ENCODE measurements around the gene RGS2.

Gene RGS2

DNA sequence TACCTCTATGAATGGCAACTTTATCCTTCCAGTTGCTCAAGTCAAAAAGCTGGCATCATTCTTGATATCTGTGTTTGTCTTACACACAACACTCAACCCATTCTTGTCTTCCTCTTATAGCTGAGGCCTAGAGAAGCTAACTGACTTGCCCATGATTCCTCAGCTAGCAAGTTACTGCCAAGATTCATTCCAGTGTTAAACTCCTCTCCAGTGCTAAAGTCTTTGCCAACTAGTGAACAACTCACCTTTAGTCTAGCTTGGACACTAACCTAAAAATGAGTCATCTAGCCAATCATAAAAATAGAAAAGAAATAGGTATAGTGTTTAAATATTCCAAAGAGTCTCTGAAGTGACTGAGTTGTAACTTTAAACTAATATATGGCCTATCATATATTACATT is 45.6 kb upstream of the RGS2 start:
- H3K9ac ChIP-seq (ENCODE audit: low read length), result no peak overlapping the region
- H3K4me3 ChIP-seq (ENCODE audit: low read length), result no peak overlapping the region
- no peaks in the 10 kb centered on the region for H3K36me3 ChIP-seq (replicated peaks; ENCODE audit: insufficient read depth, low read length)
- H3K27me3 ChIP-seq (replicated peaks; ENCODE audit: insufficient read depth, low read length), result no peaks in the 10 kb centered on the region
- H3K4me2 ChIP-seq (ENCODE audit: low read depth, low read length), result no peak overlapping the region
- no peaks in the 10 kb centered on the region for H3K4me1 ChIP-seq (ENCODE audit: low read length)
- H3K79me2 ChIP-seq (ENCODE audit: low read length), result no peaks in the 10 kb centered on the region
- no peak overlapping the region for H2AFZ ChIP-seq (ENCODE audit: low read length)
- H3F3A ChIP-seq (ENCODE audit: insufficient read depth, low read length), result no peaks in the 10 kb centered on the region
- no peak overlapping the region for H3K27ac ChIP-seq (ENCODE audit: low read length)
- DNase-seq, result no peak
- no peaks in the 10 kb centered on the region for H3K9me2 ChIP-seq (replicated peaks; ENCODE audit: insufficient read depth, low read length)
- TF ChIP-seq EZH2 (optimal IDR thresholded peaks at IDR 0.05; ENCODE audit: low read depth, low read length) (no peak), EZH2phosphoT487 (IDR thresholded peaks at IDR 0.05; ENCODE audit: low read length) (no peak)
- TF ChIP-seq, protein P1, sequence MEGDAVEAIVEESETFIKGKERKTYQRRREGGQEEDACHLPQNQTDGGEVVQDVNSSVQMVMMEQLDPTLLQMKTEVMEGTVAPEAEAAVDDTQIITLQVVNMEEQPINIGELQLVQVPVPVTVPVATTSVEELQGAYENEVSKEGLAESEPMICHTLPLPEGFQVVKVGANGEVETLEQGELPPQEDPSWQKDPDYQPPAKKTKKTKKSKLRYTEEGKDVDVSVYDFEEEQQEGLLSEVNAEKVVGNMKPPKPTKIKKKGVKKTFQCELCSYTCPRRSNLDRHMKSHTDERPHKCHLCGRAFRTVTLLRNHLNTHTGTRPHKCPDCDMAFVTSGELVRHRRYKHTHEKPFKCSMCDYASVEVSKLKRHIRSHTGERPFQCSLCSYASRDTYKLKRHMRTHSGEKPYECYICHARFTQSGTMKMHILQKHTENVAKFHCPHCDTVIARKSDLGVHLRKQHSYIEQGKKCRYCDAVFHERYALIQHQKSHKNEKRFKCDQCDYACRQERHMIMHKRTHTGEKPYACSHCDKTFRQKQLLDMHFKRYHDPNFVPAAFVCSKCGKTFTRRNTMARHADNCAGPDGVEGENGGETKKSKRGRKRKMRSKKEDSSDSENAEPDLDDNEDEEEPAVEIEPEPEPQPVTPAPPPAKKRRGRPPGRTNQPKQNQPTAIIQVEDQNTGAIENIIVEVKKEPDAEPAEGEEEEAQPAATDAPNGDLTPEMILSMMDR (IDR thresholded peaks at IDR 0.05; ENCODE audit: low read length), result no peak
- no peaks in the 10 kb centered on the region for H3K9me3 ChIP-seq (replicated peaks; ENCODE audit: insufficient read depth, low read length)
- no peaks in the 10 kb centered on the region for H4K20me1 ChIP-seq (ENCODE audit: insufficient read depth, low read length)

DNA sequence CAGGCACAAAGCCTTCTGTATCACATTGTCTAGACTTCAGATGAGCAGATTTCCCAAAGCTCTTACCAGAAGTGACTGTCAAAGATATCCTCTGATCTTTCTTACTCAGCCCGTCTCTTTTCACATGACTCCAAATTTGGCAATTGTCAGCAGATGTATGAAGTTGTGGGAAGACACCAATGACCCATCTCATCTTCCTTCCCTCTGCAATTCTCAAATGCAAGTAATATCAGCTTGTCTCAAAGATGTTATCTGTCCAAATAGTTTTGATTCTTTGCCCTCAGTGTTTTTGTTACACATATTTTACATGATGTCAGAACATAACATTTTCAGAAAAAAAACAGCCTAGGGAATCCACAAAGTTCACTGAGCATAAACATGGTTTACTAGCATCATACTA is 45.1 kb upstream of the RGS2 start:
- no peak overlapping the region for H2AFZ ChIP-seq (ENCODE audit: low read length)
- no peak for DNase-seq
- no peak overlapping the region for H3K27ac ChIP-seq (ENCODE audit: low read length)
- no peaks in the 10 kb centered on the region for H3K9me3 ChIP-seq (replicated peaks; ENCODE audit: insufficient read depth, low read length)
- no peak overlapping the region for H3K9ac ChIP-seq (ENCODE audit: low read length)
- no peak overlapping the region for H3K4me3 ChIP-seq (ENCODE audit: low read length)
- H3K4me1 ChIP-seq (ENCODE audit: low read length), result no peaks in the 10 kb centered on the region
- H4K20me1 ChIP-seq (ENCODE audit: insufficient read depth, low read length), result no peaks in the 10 kb centered on the region
- no peaks in the 10 kb centered on the region for H3F3A ChIP-seq (ENCODE audit: insufficient read depth, low read length)
- no peak overlapping the region for H3K4me2 ChIP-seq (ENCODE audit: low read depth, low read length)
- H3K36me3 ChIP-seq (replicated peaks; ENCODE audit: insufficient read depth, low read length), result no peaks in the 10 kb centered on the region
- H3K27me3 ChIP-seq (replicated peaks; ENCODE audit: insufficient read depth, low read length), result no peaks in the 10 kb centered on the region
- no peaks in the 10 kb centered on the region for H3K9me2 ChIP-seq (replicated peaks; ENCODE audit: insufficient read depth, low read length)
- TF ChIP-seq EZH2phosphoT487 (IDR thresholded peaks at IDR 0.05; ENCODE audit: low read length) (no peak), EZH2 (optimal IDR thresholded peaks at IDR 0.05; ENCODE audit: low read depth, low read length) (no peak)
- TF ChIP-seq, protein P1 (IDR thresholded peaks at IDR 0.05; ENCODE audit: low read length), result no peak
- H3K79me2 ChIP-seq (ENCODE audit: low read length), result no peaks in the 10 kb centered on the region

DNA sequence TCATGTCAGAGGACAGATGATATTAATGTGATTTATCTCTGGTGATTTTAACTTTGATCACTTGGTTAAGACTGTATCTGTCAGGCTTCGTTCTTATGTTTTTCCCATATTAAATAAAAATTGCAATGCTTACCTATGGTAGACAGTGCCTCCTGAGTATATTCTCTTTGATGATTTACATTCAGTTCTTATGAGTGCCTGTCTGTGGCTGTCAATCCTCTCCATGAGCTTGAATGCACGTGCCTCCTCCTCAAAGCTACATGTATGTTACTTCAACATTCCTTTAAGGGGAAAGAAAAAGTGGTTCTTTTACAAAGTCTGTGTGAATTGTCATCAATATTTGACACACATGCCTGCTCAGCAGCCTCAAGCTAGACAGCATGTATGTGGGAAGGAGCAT is 44.2 kb upstream of the RGS2 start:
- Histone ChIP-seq H3F3A (ENCODE audit: insufficient read depth, low read length) (no peaks in the 10 kb centered on the region), H3K36me3 (replicated peaks; ENCODE audit: insufficient read depth, low read length) (no peaks in the 10 kb centered on the region), H3K27me3 (replicated peaks; ENCODE audit: insufficient read depth, low read length) (no peaks in the 10 kb centered on the region), H3K4me3 (ENCODE audit: low read length) (no peak overlapping the region), H3K27ac (ENCODE audit: low read length) (no peak overlapping the region), H4K20me1 (ENCODE audit: insufficient read depth, low read length) (no peaks in the 10 kb centered on the region), H2AFZ (ENCODE audit: low read length) (no peak overlapping the region), H3K4me1 (ENCODE audit: low read length) (no peaks in the 10 kb centered on the region), H3K9ac (ENCODE audit: low read length) (no peak overlapping the region), H3K9me2 (replicated peaks; ENCODE audit: insufficient read depth, low read length) (no peaks in the 10 kb centered on the region), H3K9me3 (replicated peaks; ENCODE audit: insufficient read depth, low read length) (no peaks in the 10 kb centered on the region), H3K79me2 (ENCODE audit: low read length) (no peaks in the 10 kb centered on the region), H3K4me2 (ENCODE audit: low read depth, low read length) (no peak overlapping the region)
- DNase-seq, result no peak
- TF ChIP-seq EZH2phosphoT487 (IDR thresholded peaks at IDR 0.05; ENCODE audit: low read length) (no peak), EZH2 (optimal IDR thresholded peaks at IDR 0.05; ENCODE audit: low read depth, low read length) (no peak)
- TF ChIP-seq, protein P1 (IDR thresholded peaks at IDR 0.05; ENCODE audit: low read length), result no peak
